Activated naive CD4-positive, alpha-beta T cell treated with anti-CD3 and anti-CD28 coated beads for 36 hours (primary cell): ENCODE results near the gene KRTAP5-11. TPM values are rescaled to one million over a fixed set of nuclear protein-coding genes. Genes with fewer than 3 reads are reported as not detected.
"Not testable (repeated sequence)": the region's sequence is repeated elsewhere in the genome, so short reads cannot be mapped to it uniquely, and the experiment has no call there.

ENCODE experiments used
- CTCF ChIA-PET: fragments of 350-600 bp; sonication (Branson Sonifier 250); formaldehyde crosslinking; loops from one replicate; lab custom pipeline; 2021; ENCODE audit warnings: antibody characterized with exemption; lab: Charles Lee
- DNase-seq: peaks from one replicate; pipeline ENCODE4 v3.0.0-alpha.2; 2020
- H3K27ac Mint-ChIP-seq: one replicate; pipeline ENCODE4 v1.8.0; 2021; ENCODE audit warnings: mild to moderate bottlenecking, mixed read lengths
- H3K27me3 Mint-ChIP-seq: one replicate; pipeline ENCODE4 v1.8.0; 2021; ENCODE audit warnings: low read depth, mixed read lengths
- H3K36me3 Mint-ChIP-seq: one replicate; pipeline ENCODE4 v1.8.0; 2021; ENCODE audit warnings: low read depth, mixed read lengths
- H3K4me1 Mint-ChIP-seq: one replicate; pipeline ENCODE4 v1.8.0; 2021; ENCODE audit warnings: low read depth, mixed read lengths
- H3K4me3 Mint-ChIP-seq: one replicate; pipeline ENCODE4 v1.8.0; 2021; ENCODE audit warnings: mild to moderate bottlenecking, moderate library complexity, mixed read lengths
- H3K9me3 Mint-ChIP-seq: one replicate; pipeline ENCODE4 v1.8.0; 2021; ENCODE audit warnings: mixed read lengths
- intact Hi-C: fragments of 100-400 bp; cut with micrococcal nuclease; formaldehyde crosslinking; loops from one replicate; pipeline ENCODE4 v1.15.1; 2023
- total RNA-seq, 2 experiments: library from RNA; stranded (reverse); gene quantifications; one replicate each; pipeline ENCODE4 v1.2.3, GENCODE V29; 2021

The KRTAP5-11 gene, protein sequence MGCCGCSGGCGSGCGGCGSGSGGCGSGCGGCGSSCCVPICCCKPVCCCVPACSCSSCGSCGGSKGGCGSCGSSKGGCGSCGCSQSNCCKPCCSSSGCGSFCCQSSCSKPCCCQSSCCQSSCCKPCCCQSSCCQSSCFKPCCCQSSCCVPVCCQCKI
- not detected for total RNA-seq

DNA sequence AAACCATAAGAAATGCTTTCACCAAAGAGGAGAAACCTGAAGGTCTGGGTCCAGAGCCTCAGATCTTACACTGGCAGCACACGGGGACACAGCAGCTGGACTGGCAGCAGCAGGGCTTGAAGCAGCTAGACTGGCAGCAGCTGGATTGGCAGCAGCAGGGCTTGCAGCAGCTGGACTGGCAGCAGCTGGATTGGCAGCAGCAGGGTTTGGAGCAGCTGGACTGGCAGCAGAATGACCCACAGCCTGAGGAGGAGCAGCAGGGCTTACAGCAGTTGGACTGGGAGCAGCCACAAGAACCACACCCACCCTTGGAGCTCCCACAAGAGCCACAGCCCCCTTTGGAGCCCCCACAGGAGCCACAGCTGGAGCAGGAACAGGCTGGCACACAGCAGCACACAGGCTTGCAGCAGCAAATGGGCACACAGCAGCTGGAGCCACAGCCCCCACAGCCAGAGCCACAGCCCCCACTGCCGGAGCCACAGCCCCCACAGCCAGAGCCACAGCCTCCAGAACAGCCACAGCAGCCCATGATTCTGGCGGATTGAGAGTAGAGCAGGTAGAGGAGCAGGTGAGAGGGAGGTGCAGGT, at the start of gene KRTAP5-11:
KRTAP5-11 (minus strand) TSS at position 567 of the 587 bp plus-strand sequence; CDS start at position 529, 38 bp downstream.
- H3K27ac Mint-ChIP-seq = no peak within 1 kb of the TSS
- CTCF ChIA-PET = no interaction called here
- no peaks in the 10 kb centered on the region for H3K36me3 Mint-ChIP-seq
- no peak within 1 kb of the TSS for H3K4me3 Mint-ChIP-seq
- H3K9me3 Mint-ChIP-seq = no peaks in the 10 kb centered on the region
- intact Hi-C loops = no loop called here
- H3K4me1 Mint-ChIP-seq = peaks cover 8% of the 10 kb centered on the region
- H3K27me3 Mint-ChIP-seq = peaks cover 27% of the 10 kb centered on the region
- no peak for DNase-seq

DNA sequence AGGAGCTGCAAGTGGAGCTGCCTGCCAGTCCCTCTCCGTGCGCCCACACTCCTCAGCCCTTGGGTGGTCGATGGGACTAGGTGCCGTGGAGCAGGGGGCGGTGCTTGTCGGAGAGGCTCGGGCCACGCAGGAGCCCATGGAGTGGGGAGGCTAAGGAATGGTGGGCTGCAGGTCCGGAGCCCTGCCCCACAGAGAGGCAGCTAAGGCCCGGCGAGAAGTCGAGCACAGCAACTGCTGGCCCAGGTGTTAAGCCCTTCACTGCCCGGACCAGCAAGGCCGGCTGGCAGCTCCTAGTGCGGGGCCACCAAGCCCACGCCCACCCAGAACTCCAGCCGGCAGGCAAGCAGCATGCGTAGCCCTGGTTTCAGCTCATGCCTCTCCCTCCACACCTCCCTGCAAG, 48.9 kb upstream of the KRTAP5-11 start:
- intact Hi-C loops, H3K4me3 Mint-ChIP-seq, CTCF ChIA-PET: not testable (repeated sequence)

DNA sequence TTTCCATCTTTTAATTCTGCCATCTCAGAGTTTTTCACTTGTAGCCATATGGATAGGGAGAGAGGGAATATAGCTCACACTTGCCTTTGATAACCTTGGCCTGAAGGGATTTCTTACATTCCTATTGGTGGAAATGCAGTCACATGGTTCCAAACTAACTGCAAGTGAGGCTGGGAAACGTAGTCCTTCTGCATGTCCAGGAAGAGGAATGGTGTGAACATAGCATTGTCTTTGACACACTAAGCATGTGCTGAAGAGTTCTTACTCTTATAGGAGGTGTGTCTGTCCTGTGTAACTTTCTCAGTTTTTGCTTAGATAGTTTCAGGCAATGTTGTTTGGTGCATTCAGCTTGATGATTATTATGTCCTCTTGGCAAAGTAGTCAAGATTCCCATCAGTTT, 47.4 kb upstream of the KRTAP5-11 start:
- H3K9me3 Mint-ChIP-seq, H3K36me3 Mint-ChIP-seq, DNase-seq, intact Hi-C loops, H3K4me3 Mint-ChIP-seq, CTCF ChIA-PET, H3K4me1 Mint-ChIP-seq, H3K27me3 Mint-ChIP-seq, H3K27ac Mint-ChIP-seq: not testable (repeated sequence)

More for the DNA sequence above, 48.9 kb upstream of the KRTAP5-11 start:
- H3K27me3 Mint-ChIP-seq, H3K36me3 Mint-ChIP-seq, H3K4me1 Mint-ChIP-seq, DNase-seq, H3K9me3 Mint-ChIP-seq, H3K27ac Mint-ChIP-seq: not testable (repeated sequence)

DNA sequence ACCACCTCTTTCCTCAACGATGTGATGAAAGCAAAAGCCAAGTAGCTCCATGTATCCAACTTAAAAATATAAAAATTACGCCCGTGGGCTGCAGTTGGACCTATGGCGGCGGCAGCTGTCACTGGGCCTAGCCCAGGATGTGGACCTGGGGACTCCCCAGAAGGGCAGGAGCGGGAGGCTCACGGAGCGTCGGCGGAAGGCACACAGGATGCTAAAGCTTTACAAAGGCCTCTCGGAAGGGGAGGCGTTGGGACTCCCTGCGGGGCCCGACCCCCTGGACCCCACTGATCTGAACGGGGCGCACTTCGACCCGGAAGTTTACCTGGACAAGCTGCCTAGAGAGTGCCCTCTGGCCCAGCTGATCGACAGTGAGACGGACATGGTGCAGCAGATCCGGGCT, 46.3 kb upstream of the KRTAP5-11 start:
- DNase-seq, H3K36me3 Mint-ChIP-seq, H3K9me3 Mint-ChIP-seq, H3K27ac Mint-ChIP-seq, intact Hi-C loops, CTCF ChIA-PET, H3K27me3 Mint-ChIP-seq, H3K4me3 Mint-ChIP-seq, H3K4me1 Mint-ChIP-seq: not testable (repeated sequence)

DNA sequence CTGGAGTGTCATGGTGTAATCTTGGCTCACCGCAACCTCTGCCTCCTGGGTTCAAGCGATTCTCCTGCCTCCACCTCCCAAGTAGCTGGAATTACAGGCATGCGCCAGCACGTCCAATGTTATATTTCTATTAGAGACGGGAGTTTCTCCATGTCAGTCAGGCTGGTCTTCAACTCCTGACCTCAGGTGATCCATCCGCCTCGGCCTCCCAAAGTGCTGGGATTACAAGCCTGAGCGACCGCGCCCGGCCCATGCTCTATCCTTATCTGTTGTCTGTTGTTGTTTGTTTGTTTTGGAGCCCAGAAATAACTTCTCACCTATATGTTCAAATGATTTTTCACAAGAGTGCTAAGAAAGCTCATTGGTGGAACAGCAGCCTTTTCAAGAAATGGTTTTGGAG, 40.6 kb upstream of the KRTAP5-11 start:
- H3K4me3 Mint-ChIP-seq, H3K4me1 Mint-ChIP-seq, intact Hi-C loops, CTCF ChIA-PET, H3K36me3 Mint-ChIP-seq, DNase-seq, H3K9me3 Mint-ChIP-seq, H3K27ac Mint-ChIP-seq: not testable (repeated sequence)
- peaks cover 10% of the 10 kb centered on the region for H3K27me3 Mint-ChIP-seq

DNA sequence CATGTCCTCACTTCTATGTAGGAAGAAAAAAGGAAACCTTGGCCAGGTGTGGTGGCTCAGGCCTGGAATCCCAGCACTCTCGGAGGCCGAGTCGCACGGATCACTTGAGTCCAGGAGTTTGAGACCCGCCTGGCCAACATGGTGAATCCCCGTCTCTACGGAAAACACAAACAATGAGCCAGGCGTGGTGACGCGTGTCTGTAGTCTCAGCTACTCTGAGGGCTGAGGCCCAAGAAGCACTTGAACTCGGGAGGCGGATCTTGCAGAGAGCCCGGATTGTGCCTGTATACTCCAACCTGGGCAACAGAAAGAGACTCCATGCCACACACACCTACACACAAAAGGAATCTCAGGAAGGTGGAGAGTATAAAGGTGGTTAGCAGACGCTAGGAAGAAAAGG, 39.9 kb upstream of the KRTAP5-11 start:
- intact Hi-C loops, CTCF ChIA-PET, H3K27ac Mint-ChIP-seq, DNase-seq, H3K36me3 Mint-ChIP-seq, H3K4me3 Mint-ChIP-seq, H3K9me3 Mint-ChIP-seq, H3K4me1 Mint-ChIP-seq: not testable (repeated sequence)
- H3K27me3 Mint-ChIP-seq = peaks cover 10% of the 10 kb centered on the region

DNA sequence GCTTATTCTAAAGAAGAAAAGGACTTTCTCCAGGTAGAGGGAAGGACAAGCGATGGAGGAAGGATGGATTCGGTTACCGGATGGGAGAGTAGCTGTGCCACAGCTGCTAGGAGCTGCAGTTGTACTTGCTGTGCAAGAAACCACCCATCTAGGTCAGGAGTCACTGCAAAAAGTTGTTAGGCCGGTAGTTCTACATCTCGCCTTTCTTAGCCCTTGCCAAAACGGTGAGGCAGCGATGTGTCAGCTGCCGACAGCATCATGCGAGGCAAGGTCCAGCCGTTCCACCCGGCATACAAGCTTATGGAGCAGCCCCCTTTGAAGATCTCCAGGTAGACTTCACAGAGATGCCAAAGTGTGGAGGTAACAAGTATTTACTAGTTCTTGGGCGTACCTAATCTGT, 32.3 kb upstream of the KRTAP5-11 start:
- H3K36me3 Mint-ChIP-seq, intact Hi-C loops, H3K4me1 Mint-ChIP-seq, CTCF ChIA-PET, DNase-seq, H3K9me3 Mint-ChIP-seq, H3K4me3 Mint-ChIP-seq, H3K27ac Mint-ChIP-seq, H3K27me3 Mint-ChIP-seq: not testable (repeated sequence)

DNA sequence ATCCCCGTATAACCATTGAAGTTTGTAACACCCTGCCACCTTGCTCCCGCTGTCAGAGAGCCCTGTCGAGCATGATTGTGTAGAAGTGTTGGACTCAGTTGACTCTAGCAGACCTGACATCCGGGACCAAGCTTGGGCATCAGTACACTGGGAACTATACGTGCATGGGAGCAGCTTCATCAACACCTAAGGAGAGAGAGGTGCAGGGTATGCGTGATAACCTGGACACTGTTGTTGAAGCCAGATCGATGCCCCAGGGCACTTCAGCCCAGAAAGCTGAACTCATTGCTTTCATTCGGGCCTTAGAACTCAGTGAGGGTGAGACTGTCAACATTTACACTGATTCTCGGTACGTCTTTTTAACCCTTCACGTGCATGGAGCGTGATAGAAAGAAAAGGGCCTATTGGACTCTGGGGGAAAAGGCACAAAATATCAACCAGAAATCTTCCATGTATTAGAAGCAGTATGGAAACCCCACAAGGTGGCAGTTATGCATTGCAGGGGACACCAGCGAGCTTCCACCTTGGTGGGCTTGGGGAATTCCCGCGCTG, 31.8 kb upstream of the KRTAP5-11 start:
- DNase-seq, CTCF ChIA-PET, H3K4me3 Mint-ChIP-seq, H3K36me3 Mint-ChIP-seq, H3K27me3 Mint-ChIP-seq, H3K9me3 Mint-ChIP-seq, H3K4me1 Mint-ChIP-seq, H3K27ac Mint-ChIP-seq, intact Hi-C loops: not testable (repeated sequence)

DNA sequence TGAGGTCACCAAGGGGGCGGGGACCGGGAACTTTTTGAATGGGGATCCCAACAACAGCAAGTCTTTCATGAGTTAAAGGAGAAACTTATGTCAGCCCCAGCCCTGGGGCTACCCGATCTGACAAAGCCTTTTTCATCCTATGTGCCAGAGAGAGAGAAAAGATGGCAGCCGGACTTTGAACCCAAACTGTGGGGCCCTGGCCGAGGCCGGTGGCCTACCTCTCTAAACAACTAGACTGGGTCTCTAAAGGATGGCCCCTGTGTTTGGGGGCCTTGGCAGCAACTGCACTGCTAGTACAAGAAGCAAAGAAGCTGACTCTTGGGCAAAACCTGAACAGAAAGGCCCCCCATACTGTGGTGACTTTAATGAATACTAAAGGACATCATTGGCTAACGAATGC, 31.3 kb upstream of the KRTAP5-11 start:
- H3K4me3 Mint-ChIP-seq, CTCF ChIA-PET: not testable (repeated sequence)

DNA sequence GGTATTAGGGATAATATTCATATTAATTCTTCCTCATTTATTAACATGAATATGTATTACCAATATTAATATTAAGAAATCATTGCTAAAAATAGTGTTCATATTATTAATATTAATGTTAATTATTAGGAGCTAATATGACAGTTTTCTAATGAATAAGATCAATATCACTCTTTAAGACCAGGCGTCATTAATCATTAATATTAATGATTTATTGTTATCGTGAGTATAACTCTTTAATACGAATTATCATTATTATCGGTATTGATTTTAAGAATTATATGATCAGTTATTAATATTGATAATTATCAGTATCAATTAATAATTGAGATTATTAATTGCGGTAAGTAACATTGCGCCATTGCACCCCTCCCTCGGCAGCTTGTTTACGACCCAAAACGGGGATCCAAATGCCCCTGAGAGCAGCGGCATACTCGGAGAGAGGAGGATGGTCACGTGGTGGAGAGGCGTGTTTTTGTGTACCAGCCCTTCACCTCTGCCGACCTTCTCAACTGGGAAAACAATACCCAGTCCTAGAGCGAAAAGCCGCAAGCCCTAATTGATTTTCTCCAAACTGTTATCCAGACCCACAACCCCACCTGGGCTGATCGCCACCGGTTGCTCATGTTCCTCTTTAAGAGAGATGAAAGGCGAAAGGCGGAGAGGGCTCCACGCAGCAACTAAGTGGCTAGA, 28.7 kb upstream of the KRTAP5-11 start:
- H3K27me3 Mint-ChIP-seq = peaks cover 16% of the 10 kb centered on the region
- H3K27ac Mint-ChIP-seq, DNase-seq, H3K4me3 Mint-ChIP-seq, H3K36me3 Mint-ChIP-seq, H3K4me1 Mint-ChIP-seq, H3K9me3 Mint-ChIP-seq, CTCF ChIA-PET, intact Hi-C loops: not testable (repeated sequence)

More for the DNA sequence above, 31.3 kb upstream of the KRTAP5-11 start:
- H3K27ac Mint-ChIP-seq, H3K9me3 Mint-ChIP-seq, H3K27me3 Mint-ChIP-seq, DNase-seq, H3K36me3 Mint-ChIP-seq, H3K4me1 Mint-ChIP-seq, intact Hi-C loops: not testable (repeated sequence)

DNA sequence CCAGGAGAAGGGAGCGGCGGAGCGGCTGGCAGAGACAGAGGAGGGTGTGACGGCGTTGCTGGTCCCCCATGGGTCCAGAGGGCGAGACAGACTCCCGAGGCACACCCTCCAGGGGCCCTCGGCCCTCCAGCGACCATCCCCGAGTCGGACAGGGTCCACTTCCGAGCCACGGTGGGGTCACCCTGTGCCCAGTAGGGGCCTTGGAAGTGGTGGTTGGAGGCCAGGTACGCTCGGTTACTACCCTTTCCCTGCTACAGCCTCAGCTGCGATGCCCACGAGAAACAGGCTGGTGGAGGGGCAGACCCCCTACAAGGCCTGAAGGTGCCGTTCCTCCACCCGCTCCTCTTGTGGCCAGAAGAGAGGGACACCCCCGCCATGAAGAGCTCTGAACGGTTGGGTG, 25.6 kb upstream of the KRTAP5-11 start:
- H3K36me3 Mint-ChIP-seq, H3K27ac Mint-ChIP-seq, intact Hi-C loops, H3K9me3 Mint-ChIP-seq, CTCF ChIA-PET, H3K4me3 Mint-ChIP-seq, DNase-seq, H3K4me1 Mint-ChIP-seq: not testable (repeated sequence)
- peaks cover 20% of the 10 kb centered on the region for H3K27me3 Mint-ChIP-seq

DNA sequence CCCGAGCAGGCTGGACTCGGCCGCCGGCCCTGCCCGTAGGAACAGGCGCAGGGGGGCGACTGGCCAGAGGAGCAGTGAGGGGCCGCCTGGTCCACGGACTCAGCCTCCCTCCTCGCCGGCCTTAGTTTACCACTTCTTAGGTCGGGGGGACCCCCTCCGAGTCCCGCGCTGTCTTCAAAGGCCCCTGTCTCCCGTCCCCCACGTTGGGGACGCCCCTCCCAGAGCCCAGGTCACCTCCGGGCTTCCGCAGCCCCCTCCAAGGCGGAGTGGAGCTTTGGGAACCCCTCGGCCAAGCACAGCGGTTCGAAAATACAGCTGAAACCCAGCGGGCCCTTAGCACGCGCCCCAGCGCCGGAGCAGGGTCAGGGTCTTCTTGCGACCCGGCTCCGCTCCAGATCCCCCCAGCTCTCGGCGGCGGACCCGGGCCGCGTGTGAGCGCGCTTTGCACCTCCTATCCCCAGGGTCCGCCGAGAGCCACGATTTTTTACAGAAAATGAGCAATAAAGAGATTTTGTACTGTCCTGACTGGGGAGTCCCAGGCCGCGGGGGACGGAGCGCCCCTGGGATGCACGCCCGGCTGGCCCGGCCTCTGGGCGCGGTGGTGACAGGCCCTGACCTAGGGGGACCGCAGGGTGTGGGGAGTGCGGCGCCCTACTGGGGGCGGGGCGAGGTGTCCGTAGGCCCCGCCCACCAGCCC, 25.0 kb upstream of the KRTAP5-11 start:
- H3K36me3 Mint-ChIP-seq, CTCF ChIA-PET, H3K9me3 Mint-ChIP-seq, H3K4me3 Mint-ChIP-seq, DNase-seq, H3K4me1 Mint-ChIP-seq, H3K27ac Mint-ChIP-seq, intact Hi-C loops: not testable (repeated sequence)
- peaks cover 20% of the 10 kb centered on the region for H3K27me3 Mint-ChIP-seq
